GM18498 (cell line): ENCODE measurements around the gene SCGB1C1.
"Not testable (repeated sequence)": the region's sequence is repeated elsewhere in the genome, so short reads cannot be mapped to it uniquely, and the experiment has no call there.

Experiments used
- ATAC-seq: cut with Tn5 transposase; IDR thresholded peaks from one replicate; pipeline ENCODE4 v1.9.1; 2021; ENCODE audit warnings: mild to moderate bottlenecking, moderate library complexity; ENCODE audit not compliant: unreplicated experiment

The SCGB1C1 gene

GRCh38 chr11:216081-216974 is 23.4 kb downstream of the SCGB1C1 start:
- ATAC-seq: no peak

GRCh38 chr11:217704-218103 is 24.8 kb downstream of the SCGB1C1 start:
- ATAC-seq: no peak

- ATAC-seq: no peak
These were observed 26.1 kb downstream of the SCGB1C1 start for GRCh38 chr11:218815-219593.

- ATAC-seq: not testable (repeated sequence)
These were observed 27.9 kb downstream of the SCGB1C1 start for GRCh38 chr11:220641-221215.

- ATAC-seq: no peak
These were observed 28.7 kb downstream of the SCGB1C1 start for GRCh38 chr11:221539-221938.

- ATAC-seq: no peak
These were observed 29.3 kb downstream of the SCGB1C1 start for GRCh38 chr11:221998-222789.

GRCh38 chr11:223026-223789 is 30.3 kb downstream of the SCGB1C1 start:
- ATAC-seq: no peak

- no peak for ATAC-seq
These were observed 31.0 kb downstream of the SCGB1C1 start for GRCh38 chr11:223884-224283.

- ATAC-seq: no peak
These were observed 31.5 kb downstream of the SCGB1C1 start for GRCh38 chr11:224424-224823.

- ATAC-seq: no peak
These were observed 33.0 kb downstream of the SCGB1C1 start for GRCh38 chr11:225734-226453.

- no peak for ATAC-seq
These were observed 35.0 kb downstream of the SCGB1C1 start for GRCh38 chr11:227824-228379.

- no peak for ATAC-seq
These were observed 37.6 kb downstream of the SCGB1C1 start for GRCh38 chr11:230431-230830.

- ATAC-seq: no peak
These were observed 40.1 kb downstream of the SCGB1C1 start for GRCh38 chr11:232783-233565.

- ATAC-seq: no peak
These were observed 42.3 kb downstream of the SCGB1C1 start for GRCh38 chr11:235180-235579.

- ATAC-seq: no peak
These were observed 42.7 kb downstream of the SCGB1C1 start for GRCh38 chr11:235609-235996.

GRCh38 chr11:235997-236773 is 43.3 kb downstream of the SCGB1C1 start, which contains the start of gene SIRT3:
Gene SIRT3, minus strand, starts transcription at chr11:236342. Its CDS starts 14 bp downstream, at chr11:236328.
- ATAC-seq: peak; percentile 77
